ENCODE results near the gene POU2F2. TPM values are rescaled to one million over a fixed set of nuclear protein-coding genes. Genes with fewer than 3 reads are reported as not detected.

Gene POU2F2
- total RNA-seq, 2 experiments from 2014 or later = 15.7 to 16.3 TPM

GRCh38 chr19:42121656-42122069 lies 10.6 kb downstream of the POU2F2 start:
- POLR2A ChIA-PET = interaction anchor here (1.0 kb wide), 1 partner anchor 14 kb away, joined by 3 read pairs; no protein-coding TSS in a partner anchor
- Mint-ChIP-seq H3K27me3 (ENCODE audit: low read depth) (no peaks in the 10 kb centered on the region), H3K27ac (peak overlapping the region; percentile 92), H3K9me3 (ENCODE audit: insufficient read depth) (no peaks in the 10 kb centered on the region), H3K4me1 (ENCODE audit: low read depth) (peaks cover 53% of the 10 kb centered on the region), H3K36me3 (ENCODE audit: low read depth) (peaks cover 20% of the 10 kb centered on the region), H3K4me3 (peak overlapping the region; percentile 57)
- peak; percentile 70 for DNase-seq
- ATAC-seq = peak; percentile 66
- CTCF ChIA-PET = interaction anchor here (1.4 to 7.7 kb wide), 4 partner anchors 8 to 157 kb away, joined by 4 to 65 read pairs (median 31); partner anchors contain the start of gene POU2F2

DNA sequence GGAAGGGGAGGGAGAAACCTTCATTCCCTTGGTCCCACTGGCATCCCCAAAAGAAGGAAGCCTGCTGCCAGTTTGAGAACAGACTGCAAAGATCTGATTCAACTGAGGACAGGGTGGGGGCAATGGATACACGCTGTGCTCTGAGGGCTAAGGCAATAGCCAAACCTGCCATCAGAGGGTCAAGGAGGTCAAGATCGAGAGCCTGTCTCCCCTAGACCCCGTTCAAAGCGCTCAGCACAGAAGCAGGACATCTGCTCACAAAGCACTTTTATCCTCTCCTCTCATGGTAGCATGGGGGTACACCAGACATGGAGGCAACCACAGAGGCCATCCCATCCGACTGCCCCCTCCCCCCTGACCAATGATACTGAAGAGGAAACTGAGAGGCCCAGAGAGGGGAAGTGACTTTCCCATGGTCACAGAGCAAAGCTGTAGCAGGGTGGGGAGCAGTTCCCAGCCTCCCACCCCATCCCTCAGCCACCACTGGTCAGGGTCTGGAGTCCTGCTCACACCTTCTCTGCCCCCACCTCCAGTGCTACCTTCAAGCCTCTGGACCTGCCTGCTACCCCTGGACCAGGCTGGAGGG lies 11.1 kb downstream of the POU2F2 start:
- Mint-ChIP-seq H3K4me1 (ENCODE audit: low read depth) (peaks cover 48% of the 10 kb centered on the region), H3K36me3 (ENCODE audit: low read depth) (peaks cover 20% of the 10 kb centered on the region), H3K27ac (peak overlapping the region; percentile 92), H3K27me3 (ENCODE audit: low read depth) (no peaks in the 10 kb centered on the region), H3K4me3 (peak overlapping the region; percentile 57), H3K9me3 (ENCODE audit: insufficient read depth) (no peaks in the 10 kb centered on the region)
- ATAC-seq = no peak
- POLR2A ChIA-PET = interaction anchor here (1.0 kb wide), 1 partner anchor 14 kb away, joined by 3 read pairs; no protein-coding TSS in a partner anchor
- DNase-seq = no peak
- CTCF ChIA-PET = interaction anchor here (2.6 to 7.7 kb wide), 4 partner anchors 8 to 317 kb away, joined by 8 to 65 read pairs (median 31); partner anchors contain the start of gene POU2F2

GRCh38 chr19:42120276-42120980 lies 11.8 kb downstream of the POU2F2 start:
- peaks cover 24% of the 10 kb centered on the region for H3K36me3 Mint-ChIP-seq (ENCODE audit: low read depth)
- no peaks in the 10 kb centered on the region for H3K27me3 Mint-ChIP-seq (ENCODE audit: low read depth)
- H3K9me3 Mint-ChIP-seq (ENCODE audit: insufficient read depth) = no peaks in the 10 kb centered on the region
- POLR2A ChIA-PET = interaction anchor here (0.6 to 1.0 kb wide), 3 partner anchors 39 to 234 kb away, joined by 3 to 4 read pairs (median 3); partner anchors contain the start of gene ZNF526
- ATAC-seq = no peak
- peaks cover 45% of the 10 kb centered on the region for H3K4me1 Mint-ChIP-seq (ENCODE audit: low read depth)
- H3K27ac Mint-ChIP-seq = peak overlapping the region; percentile 92
- no peak for DNase-seq
- CTCF ChIA-PET = interaction anchor here (0.8 to 7.7 kb wide), 5 partner anchors 12 to 318 kb away, joined by 3 to 65 read pairs (median 7); partner anchors contain the start of gene POU2F2
- no peak overlapping the region for H3K4me3 Mint-ChIP-seq

DNA sequence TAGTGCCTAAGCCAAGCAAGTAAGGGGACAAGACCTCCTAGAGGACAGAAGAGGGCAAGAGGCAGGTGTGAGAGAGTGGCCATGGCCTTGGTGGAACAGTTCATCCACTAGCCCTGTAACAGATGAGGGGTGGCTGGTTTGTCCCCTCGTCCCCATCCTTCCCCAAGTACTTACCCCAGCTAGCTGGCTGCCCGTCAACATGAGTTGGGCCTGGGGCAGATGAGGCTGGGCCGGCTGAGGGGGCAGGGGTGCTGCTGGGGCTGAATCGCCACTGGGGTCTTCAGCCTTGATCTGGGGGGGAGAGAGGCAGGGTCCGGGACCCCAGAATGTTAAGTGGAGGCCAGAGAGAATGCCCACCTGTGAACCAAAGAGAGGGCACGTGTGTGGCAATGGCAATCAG lies 15.2 kb downstream of the POU2F2 start:
- ATAC-seq = no peak
- DNase-seq = no peak
- H3K9me3 Mint-ChIP-seq (ENCODE audit: insufficient read depth) = no peaks in the 10 kb centered on the region
- ChIA-PET CTCF (interaction anchor here (3.8 kb wide), 1 partner anchor 162 kb away, joined by 12 read pairs; no protein-coding TSS in a partner anchor), POLR2A (no interaction called here)
- H3K4me1 Mint-ChIP-seq (ENCODE audit: low read depth) = peaks cover 44% of the 10 kb centered on the region
- peaks cover 17% of the 10 kb centered on the region for H3K36me3 Mint-ChIP-seq (ENCODE audit: low read depth)
- H3K27me3 Mint-ChIP-seq (ENCODE audit: low read depth) = no peaks in the 10 kb centered on the region
- no peak overlapping the region for H3K4me3 Mint-ChIP-seq
- no peak overlapping the region for H3K27ac Mint-ChIP-seq

DNA sequence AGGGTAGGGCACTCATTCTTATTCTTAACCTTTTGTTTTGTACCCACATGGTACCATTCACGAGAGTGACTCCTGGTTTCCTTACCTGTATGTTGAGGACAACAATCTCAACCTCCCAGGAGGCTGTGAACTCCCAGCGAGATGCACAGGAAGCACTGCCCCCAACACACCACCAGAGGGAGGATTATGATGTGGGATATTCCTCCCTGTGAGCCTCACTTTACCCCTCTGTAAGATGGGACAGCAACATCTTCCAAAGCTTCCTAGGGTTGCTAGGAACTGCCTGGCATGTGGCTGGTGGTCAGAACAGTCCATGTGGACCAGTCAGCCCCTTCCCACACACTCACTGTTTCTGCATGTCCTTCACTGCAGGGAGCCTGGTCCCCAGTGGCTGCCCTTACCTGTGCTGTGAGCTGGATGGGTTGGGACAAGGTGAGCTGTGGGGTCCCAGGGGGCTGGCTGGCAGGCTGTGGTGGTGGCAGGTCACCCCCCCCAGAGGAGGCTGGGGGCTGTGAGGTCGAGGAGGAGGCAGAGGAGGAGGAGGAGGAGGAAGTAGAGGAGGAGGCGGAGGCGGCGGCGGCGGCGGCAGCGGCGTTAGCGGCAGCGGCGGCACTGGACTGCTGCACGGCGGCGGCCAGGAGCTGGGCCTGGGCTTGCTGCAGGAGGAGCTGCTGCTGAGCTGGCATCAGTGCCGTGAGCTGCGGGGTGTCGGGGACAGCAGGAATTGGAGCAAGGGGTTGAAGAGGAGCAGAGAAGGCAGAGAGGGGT lies 15.8 kb downstream of the POU2F2 start:
- Mint-ChIP-seq H3K36me3 (ENCODE audit: low read depth) (peaks cover 13% of the 10 kb centered on the region), H3K4me1 (ENCODE audit: low read depth) (peaks cover 44% of the 10 kb centered on the region), H3K27ac (peak overlapping the region; percentile 34), H3K27me3 (ENCODE audit: low read depth) (no peaks in the 10 kb centered on the region), H3K4me3 (no peak overlapping the region), H3K9me3 (ENCODE audit: insufficient read depth) (no peaks in the 10 kb centered on the region)
- DNase-seq (no peak), ATAC-seq (no peak)
- CTCF ChIA-PET = interaction anchor here (1.3 to 3.8 kb wide), 2 partner anchors 16 to 163 kb away, joined by 3 to 12 read pairs; no protein-coding TSS in a partner anchor
- POLR2A ChIA-PET = no interaction called here

- POLR2A ChIA-PET = no interaction called here
- Mint-ChIP-seq H3K9me3 (ENCODE audit: insufficient read depth) (no peaks in the 10 kb centered on the region), H3K27me3 (ENCODE audit: low read depth) (no peaks in the 10 kb centered on the region), H3K4me3 (no peak overlapping the region), H3K36me3 (ENCODE audit: low read depth) (peaks cover 13% of the 10 kb centered on the region), H3K4me1 (ENCODE audit: low read depth) (peaks cover 38% of the 10 kb centered on the region), H3K27ac (peak overlapping the region; percentile 3)
- CTCF ChIA-PET = interaction anchor here (0.9 to 3.8 kb wide), 5 partner anchors 16 to 164 kb away, joined by 3 to 12 read pairs (median 3); no protein-coding TSS in a partner anchor
- DNase-seq (no peak), ATAC-seq (no peak)
Observed at GRCh38 chr19:42115705-42116104, 16.5 kb downstream of the POU2F2 start.

GRCh38 chr19:42115219-42115618 lies 17.0 kb downstream of the POU2F2 start:
- Mint-ChIP-seq H3K4me3 (no peak overlapping the region), H3K27ac (no peak overlapping the region), H3K36me3 (ENCODE audit: low read depth) (peaks cover 13% of the 10 kb centered on the region), H3K9me3 (ENCODE audit: insufficient read depth) (no peaks in the 10 kb centered on the region), H3K4me1 (ENCODE audit: low read depth) (peaks cover 36% of the 10 kb centered on the region), H3K27me3 (ENCODE audit: low read depth) (no peaks in the 10 kb centered on the region)
- POLR2A ChIA-PET = no interaction called here
- CTCF ChIA-PET = interaction anchor here (0.9 to 3.8 kb wide), 6 partner anchors 8 to 164 kb away, joined by 3 to 16 read pairs (median 4); no protein-coding TSS in a partner anchor
- DNase-seq (no peak), ATAC-seq (no peak)

DNA sequence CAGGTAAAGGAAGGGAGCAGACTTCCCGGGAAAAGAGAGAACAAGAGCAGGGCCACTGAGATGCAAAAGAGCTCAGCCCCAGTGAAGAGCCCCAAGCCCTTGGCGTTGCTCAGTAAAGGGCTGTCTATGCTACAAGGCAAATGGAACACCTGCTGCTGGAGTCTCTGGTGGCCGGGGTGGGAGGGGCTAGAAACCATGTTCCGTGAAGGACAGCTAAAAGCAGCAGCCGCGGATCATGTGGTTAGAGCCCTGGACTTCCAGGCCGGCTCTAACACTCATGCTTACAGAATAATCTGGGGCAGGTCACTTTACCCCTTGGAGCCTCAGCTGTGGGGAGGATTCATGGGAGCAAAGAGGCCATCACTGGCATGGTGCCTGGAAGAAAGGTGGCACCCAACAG lies 17.8 kb downstream of the POU2F2 start:
- ATAC-seq = no peak
- peaks cover 13% of the 10 kb centered on the region for H3K36me3 Mint-ChIP-seq (ENCODE audit: low read depth)
- ChIA-PET CTCF (interaction anchor here (1.2 to 3.8 kb wide), 5 partner anchors 8 to 165 kb away, joined by 3 to 16 read pairs (median 5); partner anchors contain the start of gene POU2F2), POLR2A (interaction anchor here (0.6 kb wide), 1 partner anchor 321 kb away, joined by 3 read pairs; no protein-coding TSS in a partner anchor)
- no peaks in the 10 kb centered on the region for H3K27me3 Mint-ChIP-seq (ENCODE audit: low read depth)
- peak overlapping the region; percentile 30 for H3K27ac Mint-ChIP-seq
- H3K4me3 Mint-ChIP-seq = no peak overlapping the region
- DNase-seq = no peak
- H3K9me3 Mint-ChIP-seq (ENCODE audit: insufficient read depth) = no peaks in the 10 kb centered on the region
- H3K4me1 Mint-ChIP-seq (ENCODE audit: low read depth) = peaks cover 34% of the 10 kb centered on the region

DNA sequence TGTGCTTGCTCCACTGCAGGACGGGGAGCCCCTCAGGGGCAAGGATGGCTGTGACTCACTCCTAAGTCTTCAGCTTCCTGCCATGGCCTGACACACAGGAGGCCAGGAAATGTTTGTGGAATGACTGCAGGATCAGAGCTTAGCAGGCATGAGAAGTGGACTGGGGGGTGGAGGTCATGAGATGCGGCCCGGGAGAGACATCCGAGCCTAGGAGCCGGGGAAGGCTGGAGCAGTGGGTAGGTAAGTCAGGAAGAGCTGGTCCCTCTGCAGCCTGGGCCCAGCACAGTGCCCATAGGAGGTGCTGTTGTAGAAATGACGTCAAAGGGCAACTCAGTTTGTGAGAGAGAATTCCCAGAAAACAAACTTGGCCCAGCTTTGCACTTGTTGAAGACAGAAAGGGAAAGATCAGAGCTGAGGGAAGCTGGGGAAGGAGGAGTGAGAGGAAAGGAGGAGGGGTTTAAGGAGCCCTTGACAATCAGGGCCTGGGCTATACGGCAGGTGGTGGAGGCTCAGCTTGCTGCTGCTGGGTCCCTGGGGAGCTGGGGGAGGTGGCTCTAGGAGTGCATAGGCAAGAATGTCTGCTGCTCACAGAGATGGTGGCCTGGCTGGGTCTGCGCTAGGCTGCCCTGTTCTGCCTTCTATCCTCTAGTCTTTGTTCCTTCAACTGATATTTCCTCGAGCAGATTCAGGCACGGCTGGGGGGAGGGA lies 18.5 kb downstream of the POU2F2 start:
- Mint-ChIP-seq H3K27me3 (ENCODE audit: low read depth) (no peaks in the 10 kb centered on the region), H3K4me1 (ENCODE audit: low read depth) (peaks cover 37% of the 10 kb centered on the region), H3K4me3 (no peak overlapping the region), H3K9me3 (ENCODE audit: insufficient read depth) (no peaks in the 10 kb centered on the region), H3K27ac (peak overlapping the region; percentile 30), H3K36me3 (ENCODE audit: low read depth) (peaks cover 13% of the 10 kb centered on the region)
- ATAC-seq = no peak
- ChIA-PET CTCF (interaction anchor here (0.7 to 3.2 kb wide), 9 partner anchors 9 to 166 kb away, joined by 3 to 16 read pairs (median 4); partner anchors contain the start of gene POU2F2), POLR2A (no interaction called here)
- DNase-seq = no peak

DNA sequence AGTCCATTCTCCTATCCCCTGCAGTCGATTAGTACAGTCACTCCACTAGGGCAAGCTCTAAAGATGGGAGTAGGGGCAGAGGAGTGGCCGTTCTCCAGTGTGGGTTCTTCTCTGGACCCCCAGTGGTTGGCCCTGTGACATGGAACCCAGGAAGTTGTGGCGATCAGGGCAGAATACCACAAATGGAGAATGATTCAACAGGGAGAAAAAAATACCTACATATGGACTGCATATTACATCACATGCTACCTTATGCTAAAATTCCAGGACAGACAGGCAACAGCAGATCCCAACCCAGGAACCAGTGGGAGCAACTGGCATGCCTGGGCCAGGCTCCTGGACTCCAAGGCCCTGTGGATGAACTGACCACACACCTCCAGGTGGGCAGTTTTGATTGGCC lies 20.4 kb downstream of the POU2F2 start:
- ChIA-PET POLR2A (no interaction called here), CTCF (interaction anchor here (0.8 to 3.2 kb wide), 7 partner anchors 9 to 125 kb away, joined by 3 to 16 read pairs (median 4); partner anchors contain the start of gene POU2F2)
- ATAC-seq = no peak
- H3K4me3 Mint-ChIP-seq = no peak overlapping the region
- H3K4me1 Mint-ChIP-seq (ENCODE audit: low read depth) = peaks cover 41% of the 10 kb centered on the region
- H3K27me3 Mint-ChIP-seq (ENCODE audit: low read depth) = no peaks in the 10 kb centered on the region
- H3K9me3 Mint-ChIP-seq (ENCODE audit: insufficient read depth) = no peaks in the 10 kb centered on the region
- no peak for DNase-seq
- peaks cover 9% of the 10 kb centered on the region for H3K36me3 Mint-ChIP-seq (ENCODE audit: low read depth)
- peak overlapping the region; percentile 2 for H3K27ac Mint-ChIP-seq

All from activated CD8-positive, alpha-beta T cell treated with anti-CD3 and anti-CD28 coated beads, Interleukin-2, amount 10 ng/mL, durations not matched to agents 7 days and 5 days (primary cell).